NCI-H146 treated with DMSO at 0.1 percent for 48 hours (cell line): ENCODE results near the gene ZNF343.
"Not testable (repeated sequence)": the region's sequence is repeated elsewhere in the genome, so short reads cannot be mapped to it uniquely, and the experiment has no call there.

Experiments
- DNase-seq: peaks from one replicate; lab custom pipeline; 2025; ENCODE audit not compliant: unreplicated experiment; lab: John Stamatoyannopoulos, UW

ZNF343 gene

DNA sequence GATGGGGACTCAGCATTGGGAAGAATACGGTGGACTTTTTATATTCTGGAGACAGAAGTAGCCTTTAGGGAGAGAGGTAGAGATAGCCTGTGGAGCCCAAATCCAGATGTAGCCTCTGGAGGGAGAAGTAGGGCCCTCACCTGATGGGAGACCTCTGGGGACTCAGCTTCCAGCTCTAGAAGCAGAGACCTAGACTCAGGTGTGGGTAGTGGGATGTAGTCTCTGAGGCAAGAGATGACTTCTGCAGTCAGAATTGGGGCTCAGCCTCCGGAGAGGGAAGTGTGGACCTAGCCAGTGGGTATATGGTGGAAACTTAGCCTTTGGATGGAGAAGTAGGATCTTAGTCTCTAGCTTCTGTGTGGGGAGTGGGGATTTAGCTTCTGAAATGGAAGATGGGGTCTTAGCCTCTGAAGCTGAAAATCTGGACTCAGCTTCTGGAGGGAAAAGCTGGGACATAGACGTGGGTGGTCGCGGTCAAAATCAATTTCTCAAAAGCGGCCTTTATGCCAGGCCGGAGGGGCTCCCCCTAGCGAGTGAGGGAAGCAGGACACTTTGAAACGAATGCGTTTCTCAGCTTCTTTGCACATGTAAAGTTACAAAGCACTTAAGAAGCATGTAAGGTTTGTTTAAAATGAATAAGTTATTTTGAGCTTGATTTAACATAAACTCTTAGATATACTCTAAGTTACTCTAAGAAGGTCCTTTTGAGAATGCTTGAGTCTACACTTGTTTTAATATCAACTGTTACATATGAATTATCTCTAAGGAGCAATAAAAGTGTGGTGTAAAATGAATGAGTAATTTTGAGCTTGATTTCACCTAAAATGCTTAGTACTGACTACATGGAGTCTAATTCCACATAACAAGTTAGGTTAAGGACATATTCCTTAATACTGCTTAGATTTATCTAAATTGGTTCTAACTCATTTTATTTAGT, 12.9 kb upstream of the ZNF343 start:
- no peak for DNase-seq

GRCh38 chr20:2520617-2521016, 11.9 kb upstream of the ZNF343 start:
- DNase-seq = no peak

DNA sequence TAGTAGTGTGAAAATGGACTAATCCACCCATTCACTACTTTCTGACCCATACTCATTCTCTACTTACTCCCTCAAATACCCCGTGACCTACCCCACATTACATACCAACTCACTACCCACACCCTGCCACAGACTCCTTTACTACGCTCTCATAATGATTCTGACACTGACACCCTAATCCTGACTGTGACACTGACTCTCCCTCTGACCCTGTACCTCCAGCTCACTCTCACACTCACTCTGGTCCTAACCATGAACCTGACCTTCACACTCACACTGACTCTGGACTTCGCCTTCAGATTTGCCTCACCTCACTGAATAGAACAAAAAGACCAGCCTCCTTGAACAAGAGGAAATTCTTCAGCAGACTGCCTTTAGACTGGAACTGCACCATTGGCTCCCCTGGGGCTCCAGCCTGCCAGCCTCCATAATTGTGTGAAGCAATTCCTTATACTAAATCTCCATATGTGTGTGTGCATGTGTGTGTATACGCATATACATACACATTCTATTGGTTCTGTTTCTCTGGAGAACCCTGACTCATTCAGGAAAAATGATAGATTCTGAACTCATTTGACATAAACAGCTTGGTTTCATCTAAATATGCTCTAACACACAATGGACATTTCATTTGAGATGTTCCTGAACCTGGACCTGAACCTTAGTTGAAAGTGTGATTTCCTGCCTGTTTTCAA, 10.5 kb upstream of the ZNF343 start:
- no peak for DNase-seq

DNA sequence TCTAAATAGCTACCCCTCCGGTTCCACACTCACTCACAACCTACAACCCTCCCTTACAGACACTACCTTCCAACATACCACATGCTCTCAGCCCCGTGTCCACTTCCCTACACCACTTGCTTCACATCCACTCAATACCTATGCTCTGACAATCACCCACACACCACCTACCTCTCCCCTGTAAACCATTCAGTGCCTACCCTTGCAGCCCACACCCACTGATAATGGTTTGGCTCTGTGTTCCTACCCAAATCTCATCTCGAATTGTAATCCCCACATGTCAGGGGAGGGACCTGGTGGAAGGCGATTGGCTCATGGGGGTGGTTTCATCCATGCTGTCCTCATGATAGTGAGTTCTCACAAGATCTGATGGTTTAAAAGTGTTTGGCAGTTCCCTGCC, 9.8 kb upstream of the ZNF343 start:
- no peak for DNase-seq

DNA sequence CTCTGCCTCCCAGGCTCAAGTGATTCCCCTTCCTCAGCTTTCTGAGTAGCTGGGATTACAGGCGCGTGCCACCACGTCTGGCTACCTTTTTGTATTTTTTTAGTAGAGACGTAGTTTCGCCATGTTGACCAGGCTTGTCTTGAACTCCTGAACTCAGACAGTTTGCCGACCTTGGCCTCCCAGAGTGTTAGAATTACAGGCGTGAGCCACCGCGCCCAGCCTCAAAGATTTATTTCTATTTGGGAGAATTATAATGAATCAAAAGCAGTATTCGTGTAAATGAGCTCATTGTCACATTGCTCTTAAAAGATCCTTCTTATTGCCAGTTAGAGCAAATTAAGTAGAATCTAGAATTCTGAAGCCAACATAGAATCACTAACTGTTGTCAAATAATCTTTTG, 9.4 kb upstream of the ZNF343 start:
- DNase-seq = no peak

GRCh38 chr20:2516399-2516798, 7.7 kb upstream of the ZNF343 start:
- no peak for DNase-seq

DNA sequence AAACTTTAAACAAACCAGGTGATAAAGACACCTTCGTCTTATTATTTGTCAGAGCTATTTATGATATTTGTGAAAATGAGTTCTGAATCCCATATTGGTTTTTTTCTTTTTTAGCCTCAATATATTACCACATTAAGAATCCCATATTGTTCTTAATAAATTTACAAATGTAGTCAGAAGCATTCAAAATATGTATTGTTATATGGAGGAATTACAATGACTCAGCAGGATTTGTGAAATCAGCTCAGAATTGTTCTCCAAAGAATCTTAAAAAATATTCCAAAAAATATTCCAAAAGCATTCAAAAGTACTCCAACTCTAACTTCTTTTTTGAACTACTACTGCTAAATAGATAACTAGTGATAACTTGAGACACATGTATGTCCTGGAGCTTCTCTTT, 6.5 kb upstream of the ZNF343 start:
- no peak for DNase-seq

DNA sequence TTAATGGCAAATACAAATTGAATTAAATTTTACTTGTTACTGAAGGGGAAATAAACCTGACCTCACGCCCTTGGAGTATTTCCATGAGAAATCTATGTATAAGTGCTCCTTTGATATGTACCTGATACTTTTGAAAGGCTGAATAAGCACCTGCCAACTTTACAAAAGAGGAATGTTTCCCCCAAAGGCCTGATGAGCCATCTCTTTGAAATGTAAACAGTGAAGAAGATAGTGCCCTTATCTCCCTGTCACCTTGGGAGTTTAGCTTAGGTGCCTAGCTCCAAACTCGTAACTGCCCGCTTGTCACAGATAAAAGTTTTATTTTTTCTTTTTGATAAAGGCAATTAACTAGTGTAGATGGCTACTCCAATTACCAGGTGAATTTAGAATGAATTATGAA, 1.1 kb upstream of the ZNF343 start:
- DNase-seq = peak; percentile 39

GRCh38 chr20:2509468-2509781, 710 bp upstream of the ZNF343 start:
- no peak for DNase-seq

DNA sequence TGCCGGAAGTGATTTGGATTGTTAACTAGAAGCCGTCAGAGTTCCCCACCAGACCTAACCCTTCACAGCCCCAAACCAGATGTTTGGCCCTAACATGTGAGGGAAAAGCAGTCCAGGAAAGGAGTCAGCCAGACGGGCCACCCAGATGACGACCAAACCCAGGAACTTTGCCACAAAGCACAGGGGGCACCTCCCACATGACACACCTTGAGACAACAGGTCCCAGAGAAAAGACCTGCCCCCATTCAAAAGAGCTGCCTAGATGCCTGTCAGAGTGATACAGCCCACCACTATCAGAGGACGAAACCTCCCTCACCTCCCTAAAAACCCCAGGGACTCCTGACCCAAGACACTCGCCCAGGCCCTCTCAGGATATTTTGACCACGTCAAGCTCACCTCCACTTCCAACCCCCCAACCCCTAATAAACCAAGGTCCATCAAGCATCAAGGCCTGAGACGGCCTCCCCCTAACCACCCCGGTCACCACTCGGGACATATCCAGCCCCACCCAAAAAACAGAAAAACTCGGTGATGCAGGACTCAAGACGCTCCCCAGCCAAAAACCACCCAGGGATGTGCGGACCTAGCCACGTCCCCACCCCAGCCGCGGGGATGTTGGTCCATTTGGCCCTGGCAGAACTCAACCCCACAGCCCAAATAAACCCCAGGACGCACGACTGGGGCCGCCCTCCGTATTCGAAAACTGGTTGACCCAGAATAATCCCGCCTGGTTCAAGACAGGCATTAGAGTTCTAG, 662 bp downstream of the ZNF343 start:
- DNase-seq = no peak

GRCh38 chr20:2507464-2507863, 1.3 kb downstream of the ZNF343 start:
- DNase-seq = no peak

DNA sequence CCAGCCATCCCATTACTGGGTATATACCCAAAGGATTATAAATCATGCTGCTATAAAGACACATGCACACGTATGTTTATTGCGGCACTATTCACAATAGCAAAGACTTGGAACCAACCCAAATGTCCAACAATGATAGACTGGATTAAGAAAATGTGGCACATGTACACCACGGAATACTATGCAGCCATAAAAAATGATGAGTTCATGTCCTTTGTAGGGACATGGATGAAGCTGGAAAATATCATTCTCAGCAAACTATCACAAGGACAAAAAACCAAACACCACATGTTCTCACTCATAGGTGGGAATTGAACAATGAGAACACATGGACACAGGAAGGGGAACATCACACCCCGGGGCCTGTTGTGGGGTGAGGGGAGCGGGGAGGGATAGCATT, 2.3 kb downstream of the ZNF343 start:
- not testable (repeated sequence) for DNase-seq

DNA sequence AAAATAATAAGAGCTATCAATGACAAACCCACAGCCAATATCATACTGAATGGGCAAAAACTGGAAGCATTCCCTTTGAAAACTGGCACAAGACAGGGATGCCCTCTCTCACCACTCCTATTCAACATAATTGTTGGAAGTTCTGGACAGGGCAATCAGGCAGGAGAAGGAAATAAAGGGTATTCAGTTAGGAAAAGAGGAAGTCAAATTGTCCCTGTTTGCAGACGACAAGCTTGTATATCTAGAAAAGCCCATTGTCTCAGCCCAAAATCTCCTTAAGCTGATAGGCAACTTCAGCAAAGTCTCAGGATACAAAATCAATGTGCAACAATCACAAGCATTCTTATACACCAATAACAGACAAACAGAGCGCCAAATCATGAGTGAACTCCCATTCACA, 3.9 kb downstream of the ZNF343 start:
- not testable (repeated sequence) for DNase-seq

GRCh38 chr20:2502808-2503384, 5.8 kb downstream of the ZNF343 start:
- not testable (repeated sequence) for DNase-seq

DNA sequence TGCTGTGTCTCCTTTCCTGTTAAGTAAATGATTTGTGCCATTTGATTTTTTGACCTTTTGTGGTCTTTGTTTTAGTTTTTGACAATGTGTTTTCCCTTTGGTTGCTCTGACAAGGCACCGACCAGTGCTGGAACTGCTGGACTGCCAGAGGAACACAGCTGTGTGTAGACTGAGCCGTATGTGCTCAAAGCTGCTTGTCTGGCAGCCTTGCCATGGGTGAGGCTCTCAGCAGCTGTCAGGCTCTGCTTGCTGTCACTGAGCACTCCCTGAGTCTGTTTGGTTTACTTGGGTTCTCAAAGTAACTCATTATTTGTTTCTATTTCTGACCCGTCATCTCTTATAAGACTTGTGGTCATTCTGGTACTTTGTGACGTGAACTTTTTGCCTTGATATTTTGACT, 23.1 kb downstream of the ZNF343 start:
- DNase-seq = no peak

- DNase-seq = no peak
These were observed 23.6 kb downstream of the ZNF343 start for GRCh38 chr20:2485080-2485479.

DNA sequence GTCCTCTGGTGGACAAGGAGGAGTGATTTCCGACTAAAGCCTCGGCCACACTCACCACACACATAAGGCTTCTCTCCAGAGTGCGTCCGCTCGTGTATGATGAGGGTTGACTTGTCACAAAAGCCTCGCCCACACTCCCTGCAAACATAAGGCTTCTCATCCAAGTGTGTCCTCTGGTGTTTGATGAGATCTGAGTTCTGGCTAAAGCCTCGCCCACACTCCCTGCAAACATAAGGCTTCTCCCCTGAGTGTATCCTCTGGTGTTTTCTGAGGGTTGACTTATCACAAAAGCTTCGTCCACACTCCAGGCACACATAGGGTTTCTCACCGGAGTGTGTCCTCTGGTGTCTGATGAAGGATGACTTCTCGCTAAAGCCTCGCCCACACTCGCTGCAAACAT, 25.2 kb downstream of the ZNF343 start:
- DNase-seq = no peak

GRCh38 chr20:2480381-2480780, 28.3 kb downstream of the ZNF343 start:
- DNase-seq = no peak

- DNase-seq = no peak
These were observed 31.7 kb downstream of the ZNF343 start for GRCh38 chr20:2476742-2477615.
